Retinal pigment epithelial cell (primary cell): Measurements from ENCODE around the gene UBE2I.
A peak's percentile ranks its signal among the peaks of the same experiment; 100 is the strongest.

ENCODE experiments used
- DNase-seq: peaks from one replicate; pipeline ENCODE4 v3.0.0-alpha.2; 2010; ENCODE audit warnings: low read depth
- H3K4me3 ChIP-seq: 2 replicates; pipeline ENCODE4 v1.5.1; 2011; ENCODE audit warnings: mild to moderate bottlenecking, low read length, control low read depth, moderate library complexity
- TF ChIP-seq, protein P1 (sequence below): conservative IDR thresholded peaks from 2 replicates; pipeline ENCODE4 v1.5.1; 2011; ENCODE audit warnings: low read depth, low read length, control low read depth, inconsistent platforms

The UBE2I gene

GRCh38 chr16:1346422-1347285, 37.2 kb downstream of the UBE2I start:
- DNase-seq: no peak
- H3K4me3 ChIP-seq: no peak overlapping the region
- TF ChIP-seq, protein P1, sequence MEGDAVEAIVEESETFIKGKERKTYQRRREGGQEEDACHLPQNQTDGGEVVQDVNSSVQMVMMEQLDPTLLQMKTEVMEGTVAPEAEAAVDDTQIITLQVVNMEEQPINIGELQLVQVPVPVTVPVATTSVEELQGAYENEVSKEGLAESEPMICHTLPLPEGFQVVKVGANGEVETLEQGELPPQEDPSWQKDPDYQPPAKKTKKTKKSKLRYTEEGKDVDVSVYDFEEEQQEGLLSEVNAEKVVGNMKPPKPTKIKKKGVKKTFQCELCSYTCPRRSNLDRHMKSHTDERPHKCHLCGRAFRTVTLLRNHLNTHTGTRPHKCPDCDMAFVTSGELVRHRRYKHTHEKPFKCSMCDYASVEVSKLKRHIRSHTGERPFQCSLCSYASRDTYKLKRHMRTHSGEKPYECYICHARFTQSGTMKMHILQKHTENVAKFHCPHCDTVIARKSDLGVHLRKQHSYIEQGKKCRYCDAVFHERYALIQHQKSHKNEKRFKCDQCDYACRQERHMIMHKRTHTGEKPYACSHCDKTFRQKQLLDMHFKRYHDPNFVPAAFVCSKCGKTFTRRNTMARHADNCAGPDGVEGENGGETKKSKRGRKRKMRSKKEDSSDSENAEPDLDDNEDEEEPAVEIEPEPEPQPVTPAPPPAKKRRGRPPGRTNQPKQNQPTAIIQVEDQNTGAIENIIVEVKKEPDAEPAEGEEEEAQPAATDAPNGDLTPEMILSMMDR: peak; percentile 14

GRCh38 chr16:1347286-1347855, 37.9 kb downstream of the UBE2I start:
- DNase-seq: no peak
- H3K4me3 ChIP-seq: no peak overlapping the region
- TF ChIP-seq, protein P1: no peak

GRCh38 chr16:1347962-1348361, 38.5 kb downstream of the UBE2I start:
- no peak for DNase-seq
- no peak overlapping the region for H3K4me3 ChIP-seq
- TF ChIP-seq, protein P1: no peak

DNA sequence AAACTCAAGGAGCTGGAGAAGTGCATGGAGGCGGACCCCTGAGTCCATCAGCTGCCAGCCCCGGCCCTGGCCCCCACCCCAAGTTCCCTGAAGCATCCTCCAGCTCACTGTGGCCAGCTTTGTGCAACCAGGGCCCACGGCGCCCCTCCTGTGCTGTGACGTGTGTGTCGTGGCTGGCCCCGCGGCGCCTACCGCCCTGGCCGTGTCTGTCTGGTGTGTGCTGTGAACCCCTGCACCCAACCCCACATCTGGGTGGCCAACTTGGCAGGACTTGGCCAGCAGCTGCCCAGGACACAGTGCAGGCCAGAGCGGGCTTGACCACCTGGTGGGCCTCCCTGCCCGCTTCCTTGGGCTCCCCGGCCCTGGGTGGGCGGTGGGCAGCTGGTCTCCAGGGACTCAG, 39.0 kb downstream of the UBE2I start:
- TF ChIP-seq, protein P1: no peak
- H3K4me3 ChIP-seq: no peak overlapping the region
- DNase-seq: no peak

DNA sequence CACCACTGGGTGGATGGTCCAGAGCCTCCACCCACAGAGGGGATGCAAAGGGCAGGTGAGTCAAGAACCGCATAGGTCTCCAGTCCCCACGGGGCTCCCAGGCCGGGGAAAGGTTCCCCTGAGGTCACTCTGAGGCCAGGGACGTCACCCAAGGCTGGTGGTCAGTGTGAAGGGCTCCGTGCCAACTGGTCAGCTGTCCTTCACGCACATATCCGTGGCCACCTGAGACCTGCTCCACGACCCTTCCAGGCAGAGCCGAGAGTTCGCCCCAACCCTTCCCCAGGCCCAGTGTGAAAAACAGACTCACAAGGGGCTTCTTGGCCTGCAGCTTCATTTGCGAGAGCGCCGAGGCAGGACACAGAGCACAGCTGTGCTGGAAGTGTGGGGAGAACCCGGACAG, 39.5 kb downstream of the UBE2I start:
- no peak for DNase-seq
- H3K4me3 ChIP-seq: no peak overlapping the region
- TF ChIP-seq, protein P1: no peak

DNA sequence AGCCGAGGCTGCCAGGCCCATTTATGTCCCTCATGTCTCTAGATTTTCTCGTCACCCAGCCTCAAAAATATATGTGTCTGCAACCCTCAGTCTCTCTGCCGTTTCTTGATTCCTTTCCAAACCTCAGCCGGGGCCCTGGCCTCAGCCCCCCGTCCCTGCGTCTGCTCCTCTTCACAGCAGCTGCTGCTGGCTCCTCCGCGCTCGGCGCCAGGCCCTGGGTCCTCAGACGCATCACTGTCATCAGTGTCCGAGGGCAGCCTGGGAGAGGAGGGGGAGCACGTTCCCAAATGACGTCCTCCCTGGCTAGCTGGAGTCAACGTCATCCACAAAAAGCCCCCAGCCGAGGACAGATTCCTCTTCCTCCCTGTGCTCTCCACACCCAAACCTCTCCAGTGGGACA, 39.9 kb downstream of the UBE2I start:
- no peak for DNase-seq
- no peak overlapping the region for H3K4me3 ChIP-seq
- TF ChIP-seq, protein P1: no peak

GRCh38 chr16:1349951-1350350, 40.5 kb downstream of the UBE2I start:
- no peak overlapping the region for H3K4me3 ChIP-seq
- TF ChIP-seq, protein P1: no peak
- no peak for DNase-seq
